Testis (tissue), 3 donors: ENCODE measurements around the gene EPHB1. TPM values are rescaled to one million over a fixed set of nuclear protein-coding genes. Genes with fewer than 3 reads are reported as not detected.

ENCODE experiments used
- DNase-seq: peaks from one replicate; pipeline ENCODE4 v3.0.0-alpha.2; 2019
- H3K27ac ChIP-seq, 2 donors: fragments of 200-600 bp; sonication (generic); one replicate each; pipeline ENCODE4 v1.5.1; 2019
- H3K27me3 ChIP-seq: fragments of 200-600 bp; sonication (generic); one replicate; pipeline ENCODE4 v1.5.1; 2019
- H3K36me3 ChIP-seq: fragments of 200-600 bp; sonication (generic); one replicate; pipeline ENCODE4 v1.5.1; 2017; ENCODE audit warnings: low read depth; ENCODE audit errors: missing control alignments
- H3K4me1 ChIP-seq: fragments of 200-600 bp; sonication (generic); one replicate; pipeline ENCODE4 v1.5.1; 2019
- H3K4me3 ChIP-seq, 2 donors: fragments of 200-600 bp; sonication (generic); one replicate each; pipeline ENCODE4 v1.5.1; 2017 to 2019
- H3K9me3 ChIP-seq: fragments of 200-600 bp; sonication (generic); one replicate; pipeline ENCODE4 v1.5.1; 2017
- POLR2A ChIP-seq: fragments of 450-650 bp; IDR thresholded peaks from one replicate; pipeline ENCODE4 v1.6.1; 2017; ENCODE audit warnings: antibody characterized with exemption, mild to moderate bottlenecking, moderate library complexity
- WGBS, 2 donors: methylation state at CpG; one replicate each; pipeline ENCODE4 v1.1.5; 2018; 5-methylcytosine and 5-hydroxymethylcytosine counted together
- intact Hi-C: fragments of 100-400 bp; cut with DNase I; formaldehyde crosslinking; loops from one replicate; pipeline ENCODE4 v1.15.1; 2023; ENCODE audit warnings: low total_unique reads
- polyA plus RNA-seq: library from polyadenylated mRNA; stranded (reverse); fragments of 350-450 nt; fragmentation: Illumina TruSeq; extraction: RNeasy Lipid Tissue Mini Kit (QIAGEN cat#74804); gene quantifications from one replicate; pipeline ENCODE4 v1.2.3, GENCODE V29; 2014; ENCODE audit warnings: low read depth, low replicate concordance; ENCODE audit not compliant: insufficient read depth
- total RNA-seq, 2 donors: library from RNA; depleted of rRNA; stranded (reverse); fragments of >200 nt; gene quantifications; one replicate each; pipeline ENCODE4 v1.2.3, GENCODE V29; 2016
- TF ChIP-seq, protein P1 (sequence below), 3 experiments: fragments of 450-650 bp in 2 of 3; fragments of 200-600 bp in 1 of 3; sonication (generic) in 1 of 3; IDR thresholded peaks; one replicate each; pipeline ENCODE4 v1.5.1; 2016 to 2019; ENCODE audit warnings: antibody characterized with exemption in 3 of 3, mild to moderate bottlenecking in 2 of 3, moderate library complexity in 1 of 3

EPHB1 gene
- total and polyA plus RNA-seq, 3 donors from 2014 or later: 20.8 to 37.1 (median 31.3) TPM

GRCh38 chr3:135076341-135076740, 281.3 kb downstream of the EPHB1 start:
- no peak for DNase-seq
- intact Hi-C loops: no loop called here

GRCh38 chr3:135077186-135077585, 282.1 kb downstream of the EPHB1 start:
- Histone ChIP-seq H3K36me3 (no peaks in the 10 kb centered on the region), H3K9me3 (no peaks in the 10 kb centered on the region), H3K4me1 (peaks cover 5% of the 10 kb centered on the region), H3K27me3 (no peaks in the 10 kb centered on the region), H3K27ac (no peak overlapping the region), H3K4me3 (no peak overlapping the region)
- no peak for TF ChIP-seq POLR2A
- TF ChIP-seq, protein P1, sequence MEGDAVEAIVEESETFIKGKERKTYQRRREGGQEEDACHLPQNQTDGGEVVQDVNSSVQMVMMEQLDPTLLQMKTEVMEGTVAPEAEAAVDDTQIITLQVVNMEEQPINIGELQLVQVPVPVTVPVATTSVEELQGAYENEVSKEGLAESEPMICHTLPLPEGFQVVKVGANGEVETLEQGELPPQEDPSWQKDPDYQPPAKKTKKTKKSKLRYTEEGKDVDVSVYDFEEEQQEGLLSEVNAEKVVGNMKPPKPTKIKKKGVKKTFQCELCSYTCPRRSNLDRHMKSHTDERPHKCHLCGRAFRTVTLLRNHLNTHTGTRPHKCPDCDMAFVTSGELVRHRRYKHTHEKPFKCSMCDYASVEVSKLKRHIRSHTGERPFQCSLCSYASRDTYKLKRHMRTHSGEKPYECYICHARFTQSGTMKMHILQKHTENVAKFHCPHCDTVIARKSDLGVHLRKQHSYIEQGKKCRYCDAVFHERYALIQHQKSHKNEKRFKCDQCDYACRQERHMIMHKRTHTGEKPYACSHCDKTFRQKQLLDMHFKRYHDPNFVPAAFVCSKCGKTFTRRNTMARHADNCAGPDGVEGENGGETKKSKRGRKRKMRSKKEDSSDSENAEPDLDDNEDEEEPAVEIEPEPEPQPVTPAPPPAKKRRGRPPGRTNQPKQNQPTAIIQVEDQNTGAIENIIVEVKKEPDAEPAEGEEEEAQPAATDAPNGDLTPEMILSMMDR (IDR thresholded peaks at IDR 0.05): no peak
- intact Hi-C loops: no loop called here
- DNase-seq: no peak
- WGBS, 2 donors: 54 to 57% methylated on average over 3 of the region's 3 CpGs

More at GRCh38 chr3:135076341-135076740, 281.3 kb downstream of the EPHB1 start:
- Histone ChIP-seq H3K36me3 (no peaks in the 10 kb centered on the region), H3K9me3 (no peaks in the 10 kb centered on the region), H3K4me1 (no peaks in the 10 kb centered on the region), H3K27ac (no peak overlapping the region), H3K27me3 (no peaks in the 10 kb centered on the region), H3K4me3 (no peak overlapping the region)
- no peak for TF ChIP-seq POLR2A
- TF ChIP-seq, protein P1 (IDR thresholded peaks at IDR 0.05): no peak

DNA sequence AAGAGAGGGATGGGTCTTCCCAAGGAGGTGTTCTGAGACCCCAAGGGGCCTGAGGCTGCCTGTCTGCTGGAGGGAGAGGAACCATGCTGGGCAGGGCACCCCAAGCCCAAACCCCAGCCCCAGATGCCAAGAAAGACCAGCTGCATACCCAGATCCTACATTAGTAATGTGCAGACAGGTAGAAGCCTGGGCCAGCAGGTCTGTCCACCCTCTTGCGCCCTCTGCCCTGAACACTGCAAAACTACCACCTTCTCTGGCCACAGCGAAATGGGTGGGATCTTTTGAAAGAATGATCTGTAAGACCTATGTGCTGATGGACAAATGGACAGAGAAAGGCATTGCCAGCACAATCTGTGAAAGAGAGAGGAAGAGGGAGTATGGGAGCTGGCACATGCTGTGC, 283.2 kb downstream of the EPHB1 start:
- DNase-seq: no peak
- 79 to 85% methylated on average over 2 of the region's 2 CpGs for WGBS, 2 donors

DNA sequence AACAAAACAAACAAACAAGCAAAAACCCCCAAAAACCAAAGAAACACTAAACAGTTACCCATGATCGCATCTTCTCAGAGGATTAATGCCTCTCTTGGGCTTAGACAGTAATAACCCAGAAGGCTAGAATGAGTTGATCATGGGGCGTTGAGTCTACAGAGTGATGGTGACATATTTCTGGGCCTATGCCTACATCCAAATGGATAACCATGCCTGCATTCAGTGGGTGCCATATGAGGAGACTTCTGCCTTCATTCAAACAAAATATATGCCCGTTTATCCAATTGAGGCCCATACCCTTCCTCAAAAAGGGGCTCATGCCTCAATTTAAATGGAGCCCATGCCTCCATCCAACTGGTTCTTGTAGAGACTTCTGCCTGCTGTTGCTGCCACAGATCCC, 284.0 kb downstream of the EPHB1 start:
- 92 to 98% methylated on average over 3 of the region's 3 CpGs for WGBS, 2 donors
- Histone ChIP-seq H3K27me3 (no peaks in the 10 kb centered on the region), H3K4me3 (no peak overlapping the region), H3K9me3 (no peaks in the 10 kb centered on the region), H3K4me1 (peaks cover 5% of the 10 kb centered on the region), H3K27ac (no peak overlapping the region), H3K36me3 (no peaks in the 10 kb centered on the region)
- no peak for TF ChIP-seq POLR2A
- TF ChIP-seq, protein P1 (IDR thresholded peaks at IDR 0.05): no peak
- intact Hi-C loops: no loop called here
- no peak for DNase-seq

More for the DNA sequence above, 283.2 kb downstream of the EPHB1 start:
- H3K4me1 ChIP-seq: peaks cover 5% of the 10 kb centered on the region
- H3K27me3 ChIP-seq: no peaks in the 10 kb centered on the region
- H3K4me3 ChIP-seq: no peak overlapping the region
- no peaks in the 10 kb centered on the region for H3K36me3 ChIP-seq
- no peaks in the 10 kb centered on the region for H3K9me3 ChIP-seq
- H3K27ac ChIP-seq: no peak overlapping the region
- intact Hi-C loops: no loop called here
- no peak for TF ChIP-seq POLR2A
- TF ChIP-seq, protein P1 (IDR thresholded peaks at IDR 0.05): no peak

DNA sequence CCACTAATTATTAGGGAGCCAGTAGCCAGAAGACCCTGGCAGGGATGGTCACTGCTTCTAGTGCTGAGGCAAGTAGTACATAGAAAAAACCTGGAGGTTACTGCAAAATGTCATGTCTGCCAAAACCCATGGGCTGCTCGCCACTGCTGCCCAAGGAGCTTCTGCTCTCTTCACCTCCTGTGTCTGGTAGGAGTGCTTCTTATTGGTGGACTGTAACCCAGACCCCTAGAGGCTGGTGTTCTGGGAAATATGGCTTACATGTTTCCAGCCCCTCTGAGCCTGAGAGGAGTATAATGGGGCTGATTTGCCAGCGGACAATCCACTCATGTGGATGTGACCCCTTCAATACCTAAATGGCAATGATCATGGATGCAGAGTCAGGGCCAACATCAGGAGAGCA, 286.4 kb downstream of the EPHB1 start:
- intact Hi-C loops: no loop called here

More for the DNA sequence above, 286.4 kb downstream of the EPHB1 start:
- H3K27me3 ChIP-seq: no peaks in the 10 kb centered on the region
- no peak overlapping the region for H3K27ac ChIP-seq
- no peak for DNase-seq
- no peaks in the 10 kb centered on the region for H3K9me3 ChIP-seq
- 81 to 100% methylated on average over 2 of the region's 2 CpGs for WGBS, 2 donors
- peaks cover 5% of the 10 kb centered on the region for H3K4me1 ChIP-seq
- H3K4me3 ChIP-seq: no peak overlapping the region
- no peaks in the 10 kb centered on the region for H3K36me3 ChIP-seq
- no peak for TF ChIP-seq POLR2A
- TF ChIP-seq, protein P1 (IDR thresholded peaks at IDR 0.05): no peak
